Skeletal muscle satellite cell (primary cell): ENCODE measurements around the gene SP9.
A peak's percentile ranks its signal among the peaks of the same experiment; 100 is the strongest.

Experiments used
- H3K27me3 ChIP-seq: 2 replicates; pipeline ENCODE4 v1.7.0; 2013; ENCODE audit warnings: low read length; ENCODE audit not compliant: control insufficient read depth, insufficient read depth
- H3K36me3 ChIP-seq: 2 replicates; pipeline ENCODE4 v1.7.0; 2013; ENCODE audit warnings: mild to moderate bottlenecking, control low read depth, low read length; ENCODE audit not compliant: insufficient read depth
- H3K4me1 ChIP-seq: 2 replicates; pipeline ENCODE4 v1.7.0; 2013; ENCODE audit warnings: low read length; ENCODE audit not compliant: control insufficient read depth, insufficient read depth
- H3K4me2 ChIP-seq: 2 replicates; pipeline ENCODE4 v1.7.0; 2013; ENCODE audit warnings: mild to moderate bottlenecking, low read length
- H3K4me3 ChIP-seq: 2 replicates; pipeline ENCODE4 v1.7.0; 2013; ENCODE audit warnings: low read length
- H3K9ac ChIP-seq: 2 replicates; pipeline ENCODE4 v1.7.0; 2013; ENCODE audit warnings: mild to moderate bottlenecking, low read depth, low read length, moderate library complexity
- H3K9me3 ChIP-seq: replicated peaks from 2 replicates; pipeline ENCODE4 v1.7.0; 2013; ENCODE audit warnings: mild to moderate bottlenecking, control low read depth, low read length

The SP9 gene

DNA sequence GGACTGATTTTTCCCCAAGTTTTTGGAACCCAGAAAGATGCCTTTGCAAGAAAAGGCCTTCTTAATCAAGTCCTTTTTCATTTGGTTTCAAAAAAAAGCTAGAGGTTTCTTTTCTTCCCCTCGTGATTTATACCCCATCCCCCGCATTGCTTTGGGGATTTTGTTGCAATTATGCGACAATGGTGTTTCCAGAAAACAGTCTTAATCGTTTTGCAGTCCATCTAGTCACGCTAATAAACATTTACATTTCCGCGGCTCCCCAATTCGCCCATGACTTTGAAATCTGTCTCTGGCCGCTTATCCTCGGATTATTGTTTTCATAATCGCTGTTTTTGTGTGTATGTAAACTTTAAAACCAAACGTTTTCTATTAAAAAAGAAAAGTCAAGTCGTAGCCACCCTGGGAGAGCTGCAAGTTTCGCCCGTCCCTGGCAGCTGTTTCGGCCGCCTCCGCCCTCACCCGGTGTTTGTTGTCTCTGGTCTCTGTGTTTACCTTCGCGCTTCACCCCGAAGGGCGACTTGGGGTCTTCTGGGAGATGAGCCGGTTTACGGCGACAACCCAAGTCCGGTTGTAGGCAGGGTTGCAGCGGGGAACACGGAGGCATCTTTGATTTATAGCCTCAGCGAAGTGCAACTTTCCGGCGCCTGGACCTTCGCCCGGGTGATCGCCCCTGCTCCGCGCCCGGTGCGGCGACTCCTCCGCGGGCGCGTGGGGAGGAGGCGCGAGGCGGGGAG lies 667 bp downstream of the SP9 start:
- Histone ChIP-seq H3K4me1 (peaks cover 30% of the 10 kb centered on the region), H3K4me2 (peak overlapping the region; percentile 98), H3K9me3 (no peaks in the 10 kb centered on the region), H3K9ac (no peak overlapping the region), H3K27me3 (peaks cover 76% of the 10 kb centered on the region), H3K4me3 (peak overlapping the region; percentile 71), H3K36me3 (no peaks in the 10 kb centered on the region)

DNA sequence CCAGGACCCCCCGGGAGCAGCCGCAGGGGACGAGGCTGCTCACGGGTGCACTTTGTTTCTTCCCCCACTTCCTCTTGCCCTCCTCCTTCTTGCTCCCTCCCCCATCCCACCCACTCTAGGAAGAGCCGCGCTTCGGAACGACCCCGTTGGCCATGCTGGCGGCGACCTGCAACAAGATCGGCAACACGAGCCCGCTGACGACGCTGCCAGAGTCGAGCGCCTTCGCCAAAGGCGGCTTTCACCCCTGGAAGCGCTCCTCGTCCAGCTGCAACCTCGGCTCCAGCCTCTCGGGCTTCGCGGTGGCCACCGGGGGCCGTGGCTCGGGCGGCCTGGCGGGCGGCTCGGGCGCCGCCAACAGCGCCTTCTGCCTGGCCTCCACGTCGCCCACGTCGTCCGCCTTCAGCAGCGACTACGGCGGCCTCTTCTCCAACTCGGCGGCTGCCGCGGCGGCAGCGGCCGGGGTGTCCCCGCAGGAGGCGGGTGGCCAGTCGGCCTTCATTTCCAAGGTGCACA lies 1.3 kb downstream of the SP9 start:
- H3K4me3 ChIP-seq, result peak overlapping the region; percentile 71
- H3K4me1 ChIP-seq, result peaks cover 30% of the 10 kb centered on the region
- peak overlapping the region; percentile 98 for H3K4me2 ChIP-seq
- H3K9me3 ChIP-seq, result no peaks in the 10 kb centered on the region
- H3K9ac ChIP-seq, result no peak overlapping the region
- H3K27me3 ChIP-seq, result peaks cover 72% of the 10 kb centered on the region
- no peaks in the 10 kb centered on the region for H3K36me3 ChIP-seq

DNA sequence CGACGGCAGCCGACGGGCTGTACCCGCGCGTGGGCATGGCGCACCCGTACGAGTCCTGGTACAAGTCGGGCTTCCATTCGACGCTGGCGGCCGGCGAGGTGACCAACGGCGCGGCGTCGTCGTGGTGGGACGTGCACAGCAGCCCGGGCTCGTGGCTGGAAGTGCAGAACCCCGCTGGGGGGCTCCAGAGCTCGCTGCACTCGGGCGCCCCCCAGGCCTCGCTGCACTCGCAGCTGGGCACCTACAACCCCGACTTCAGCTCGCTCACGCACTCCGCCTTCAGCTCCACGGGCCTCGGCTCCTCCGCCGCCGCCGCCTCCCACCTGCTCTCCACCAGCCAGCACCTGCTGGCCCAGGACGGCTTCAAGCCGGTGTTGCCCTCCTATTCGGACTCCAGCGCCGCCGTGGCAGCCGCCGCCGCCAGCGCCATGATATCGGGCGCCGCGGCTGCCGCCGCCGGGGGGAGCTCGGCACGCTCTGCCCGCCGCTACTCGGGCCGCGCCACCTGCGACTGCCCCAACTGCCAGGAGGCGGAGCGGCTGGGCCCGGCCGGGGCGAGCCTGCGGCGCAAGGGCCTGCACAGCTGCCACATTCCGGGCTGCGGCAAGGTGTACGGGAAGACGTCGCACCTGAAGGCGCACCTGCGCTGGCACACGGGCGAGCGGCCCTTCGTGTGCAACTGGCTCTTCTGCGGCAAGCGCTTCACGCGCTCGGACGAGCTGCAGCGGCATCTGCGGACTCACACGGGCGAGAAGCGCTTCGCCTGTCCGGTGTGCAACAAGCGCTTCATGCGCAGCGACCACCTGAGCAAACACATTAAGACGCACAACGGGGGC lies 2.0 kb downstream of the SP9 start:
- Histone ChIP-seq H3K9ac (no peak overlapping the region), H3K4me1 (peaks cover 31% of the 10 kb centered on the region), H3K36me3 (no peaks in the 10 kb centered on the region), H3K9me3 (no peaks in the 10 kb centered on the region), H3K4me3 (peak overlapping the region; percentile 71), H3K4me2 (peak overlapping the region; percentile 98), H3K27me3 (peaks cover 68% of the 10 kb centered on the region)

DNA sequence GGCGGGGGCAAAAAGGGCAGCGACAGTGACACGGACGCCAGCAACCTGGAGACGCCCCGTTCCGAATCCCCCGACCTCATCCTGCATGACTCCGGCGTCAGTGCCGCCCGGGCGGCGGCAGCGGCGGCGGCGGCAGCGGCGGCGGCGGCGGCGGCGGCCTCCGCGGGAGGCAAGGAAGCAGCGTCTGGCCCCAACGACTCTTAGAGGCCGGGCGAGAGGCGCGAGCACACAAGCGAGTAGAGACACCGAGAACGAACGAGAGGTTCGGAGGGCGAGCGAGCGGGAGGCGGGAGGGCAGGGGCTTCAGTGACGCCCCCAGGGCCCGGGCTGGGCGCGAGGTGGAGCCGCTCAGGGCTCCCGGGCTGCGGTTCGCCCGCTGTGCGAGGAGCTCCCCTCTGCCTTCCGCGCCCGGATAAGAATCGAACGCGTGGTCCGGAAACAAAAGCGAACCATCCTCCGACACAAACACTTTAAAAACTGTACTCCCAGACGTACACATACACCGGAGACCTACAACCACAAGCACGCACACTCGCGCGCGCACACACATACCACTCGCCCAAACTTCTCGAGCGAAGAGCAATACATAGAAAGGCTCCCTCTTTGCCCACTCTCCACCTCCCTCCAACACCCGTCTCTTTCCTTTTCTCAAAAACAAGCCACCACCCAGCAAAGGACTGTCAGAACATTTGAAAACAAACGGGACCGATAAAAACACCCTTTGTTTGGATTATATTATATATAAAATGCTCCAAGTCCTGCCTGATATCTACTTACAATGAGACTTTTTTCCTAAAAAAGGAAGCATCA lies 2.8 kb downstream of the SP9 start:
- Histone ChIP-seq H3K27me3 (peaks cover 71% of the 10 kb centered on the region), H3K4me3 (peak overlapping the region; percentile 71)

DNA sequence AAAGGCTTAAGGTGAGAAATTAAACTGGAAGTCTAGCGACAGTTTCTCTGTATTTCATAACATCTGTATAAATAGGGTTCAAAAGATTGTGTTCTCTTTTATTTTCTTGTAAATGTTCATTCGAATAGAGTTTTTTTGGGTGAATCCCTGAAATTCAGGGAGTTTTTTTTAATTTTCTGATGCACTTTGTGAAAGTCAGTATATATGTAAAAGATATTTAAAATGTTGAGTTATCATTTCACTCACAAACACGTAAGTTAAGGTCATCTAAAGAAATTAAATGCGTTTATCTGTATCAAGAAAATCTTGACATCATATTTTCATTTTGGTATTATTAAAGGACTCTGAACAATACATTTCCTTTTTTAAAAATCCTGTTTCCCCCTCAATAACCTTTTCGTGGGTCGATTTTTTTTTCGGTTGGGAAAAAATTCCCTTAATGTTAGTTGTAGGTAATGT lies 3.4 kb downstream of the SP9 start:
- Histone ChIP-seq H3K27me3 (peaks cover 70% of the 10 kb centered on the region), H3K9ac (no peak overlapping the region), H3K9me3 (no peaks in the 10 kb centered on the region), H3K4me2 (no peak overlapping the region), H3K36me3 (no peaks in the 10 kb centered on the region), H3K4me3 (no peak overlapping the region), H3K4me1 (peaks cover 42% of the 10 kb centered on the region)

More for the DNA sequence above, 2.8 kb downstream of the SP9 start:
- Histone ChIP-seq H3K36me3 (no peaks in the 10 kb centered on the region), H3K9me3 (no peaks in the 10 kb centered on the region), H3K9ac (no peak overlapping the region), H3K4me1 (peaks cover 40% of the 10 kb centered on the region), H3K4me2 (peak overlapping the region; percentile 98)

DNA sequence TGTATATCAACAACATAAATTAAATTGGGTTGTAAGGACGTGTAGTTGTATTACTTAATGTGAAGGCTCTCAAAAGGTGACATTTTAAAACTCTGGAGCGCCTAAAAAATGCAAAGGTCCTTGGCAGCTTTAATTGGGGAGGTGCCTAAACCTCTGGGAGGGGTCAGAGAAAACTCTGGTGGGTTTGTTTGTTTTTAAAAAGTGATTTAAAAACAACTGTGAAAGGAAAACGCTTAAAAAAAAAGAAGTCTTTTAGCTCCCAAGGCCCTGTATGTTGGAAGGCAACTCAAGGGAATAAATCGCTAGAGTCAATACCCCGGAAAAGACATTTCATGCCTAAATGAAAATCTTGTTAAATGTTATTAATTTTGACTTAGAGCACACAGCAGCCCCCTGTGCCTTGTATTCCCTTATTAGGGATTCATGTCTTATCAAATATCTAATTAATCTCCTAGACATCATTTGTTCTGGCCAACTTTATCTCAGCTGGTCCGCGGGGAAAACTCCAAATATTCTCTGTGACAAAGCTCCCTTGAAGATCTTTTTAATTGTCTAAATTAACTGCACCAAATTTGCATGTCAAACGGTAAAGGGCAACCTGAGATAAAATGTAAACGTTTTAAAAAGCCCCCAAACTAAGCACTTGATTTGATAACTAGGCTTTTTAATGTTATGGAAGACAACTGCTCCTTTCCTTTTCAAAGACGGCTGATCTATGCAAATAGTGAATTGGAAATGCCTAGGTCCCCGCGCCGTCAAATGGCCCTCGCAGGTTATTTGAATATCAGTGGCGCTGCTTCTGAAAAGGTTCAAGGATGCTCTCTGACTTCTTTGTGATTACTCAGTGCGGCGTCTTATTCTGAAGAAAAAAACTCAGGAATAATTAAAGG lies 4.2 kb downstream of the SP9 start:
- Histone ChIP-seq H3K9ac (no peak overlapping the region), H3K27me3 (peaks cover 69% of the 10 kb centered on the region), H3K4me2 (no peak overlapping the region), H3K36me3 (no peaks in the 10 kb centered on the region), H3K4me1 (peaks cover 42% of the 10 kb centered on the region), H3K9me3 (no peaks in the 10 kb centered on the region), H3K4me3 (no peak overlapping the region)

DNA sequence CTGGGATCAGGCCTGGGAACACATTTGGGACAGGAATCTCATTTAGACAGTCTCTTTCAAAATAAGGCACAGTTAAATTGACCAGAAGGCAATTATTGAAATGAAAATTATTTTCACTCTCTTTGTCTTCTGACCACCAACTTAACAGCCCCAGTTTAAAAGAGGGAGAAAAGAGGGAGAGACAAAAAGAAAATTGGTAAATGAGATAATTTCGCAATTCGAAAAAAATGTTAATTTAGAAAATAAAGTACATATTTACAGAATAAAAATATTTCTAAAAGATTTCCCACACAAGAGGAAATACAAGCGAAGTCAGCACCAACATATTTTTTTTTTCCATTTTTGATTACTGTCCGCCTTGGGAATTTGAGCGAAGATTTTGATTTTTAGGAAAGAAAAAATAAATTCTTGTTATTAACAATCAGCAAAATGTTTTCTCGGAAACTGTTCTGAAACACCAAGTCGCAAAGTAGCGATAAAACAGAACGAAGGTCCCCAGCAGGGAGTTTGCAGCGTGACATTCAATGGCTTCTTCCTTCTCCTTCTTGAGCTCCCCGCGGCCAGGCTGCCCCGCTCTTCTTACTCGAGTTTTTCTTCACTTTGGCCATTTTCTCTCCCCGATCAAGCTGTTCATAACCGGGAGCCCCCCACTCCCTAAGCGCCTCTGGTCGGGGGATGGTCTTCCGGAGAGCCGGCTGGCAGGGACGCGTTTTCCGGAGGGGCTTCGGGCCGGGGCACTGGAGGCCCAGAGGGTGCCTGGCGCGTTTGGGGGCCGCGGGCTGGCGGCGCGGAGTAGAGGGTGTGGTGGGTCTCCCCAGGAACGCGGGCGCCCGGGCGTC lies 5.0 kb downstream of the SP9 start:
- Histone ChIP-seq H3K27me3 (peaks cover 64% of the 10 kb centered on the region), H3K9me3 (no peaks in the 10 kb centered on the region), H3K36me3 (no peaks in the 10 kb centered on the region), H3K9ac (no peak overlapping the region), H3K4me2 (no peak overlapping the region), H3K4me3 (no peak overlapping the region), H3K4me1 (peaks cover 43% of the 10 kb centered on the region)

DNA sequence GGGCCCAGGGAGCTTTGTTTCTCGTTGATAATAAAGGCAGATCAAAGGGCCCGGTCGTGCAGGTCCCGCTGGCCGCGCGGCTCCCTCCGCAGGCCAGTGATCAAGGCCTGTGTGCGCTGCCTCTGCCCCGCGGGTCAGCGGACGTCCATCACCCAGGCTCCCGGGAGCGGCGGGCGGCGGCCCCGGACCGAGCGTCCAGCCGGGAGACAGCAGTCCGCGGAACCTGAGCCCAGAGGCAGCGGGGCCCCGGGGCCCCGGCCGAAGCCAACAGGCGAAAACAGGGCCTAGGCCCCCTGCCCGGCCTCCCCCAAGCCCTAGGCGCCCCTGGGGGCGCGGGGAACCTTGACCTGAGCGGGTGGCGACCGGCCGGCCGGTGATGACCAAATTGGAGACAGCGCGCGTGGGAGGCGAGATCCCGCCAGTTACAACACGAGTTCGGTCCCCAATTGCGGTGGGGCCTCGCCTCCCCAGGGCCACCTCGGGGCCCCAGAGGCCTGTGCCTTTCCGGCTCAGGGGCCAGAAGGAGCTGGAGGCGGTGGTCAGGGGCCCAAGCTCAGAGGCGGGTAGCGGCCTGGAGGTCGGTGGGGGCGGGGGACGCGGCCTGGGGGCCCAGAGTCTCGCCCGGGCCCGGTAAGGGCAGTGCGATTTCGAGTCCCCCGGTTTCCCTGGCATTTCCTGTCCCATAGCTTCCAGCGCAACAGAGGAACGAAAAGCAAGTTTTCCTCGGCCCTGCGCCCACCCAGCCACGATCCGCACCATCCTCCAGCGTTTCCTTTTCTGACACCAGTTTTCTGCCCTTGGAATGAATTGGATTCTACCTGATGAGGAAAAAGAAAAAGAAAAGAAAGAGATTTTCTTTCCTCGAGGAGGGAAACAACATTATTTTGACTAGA lies 5.9 kb downstream of the SP9 start:
- peaks cover 56% of the 10 kb centered on the region for H3K27me3 ChIP-seq
- H3K4me1 ChIP-seq, result peaks cover 36% of the 10 kb centered on the region
- H3K4me2 ChIP-seq, result no peak overlapping the region
- no peaks in the 10 kb centered on the region for H3K9me3 ChIP-seq
- H3K36me3 ChIP-seq, result no peaks in the 10 kb centered on the region
- H3K4me3 ChIP-seq, result no peak overlapping the region
- no peak overlapping the region for H3K9ac ChIP-seq

DNA sequence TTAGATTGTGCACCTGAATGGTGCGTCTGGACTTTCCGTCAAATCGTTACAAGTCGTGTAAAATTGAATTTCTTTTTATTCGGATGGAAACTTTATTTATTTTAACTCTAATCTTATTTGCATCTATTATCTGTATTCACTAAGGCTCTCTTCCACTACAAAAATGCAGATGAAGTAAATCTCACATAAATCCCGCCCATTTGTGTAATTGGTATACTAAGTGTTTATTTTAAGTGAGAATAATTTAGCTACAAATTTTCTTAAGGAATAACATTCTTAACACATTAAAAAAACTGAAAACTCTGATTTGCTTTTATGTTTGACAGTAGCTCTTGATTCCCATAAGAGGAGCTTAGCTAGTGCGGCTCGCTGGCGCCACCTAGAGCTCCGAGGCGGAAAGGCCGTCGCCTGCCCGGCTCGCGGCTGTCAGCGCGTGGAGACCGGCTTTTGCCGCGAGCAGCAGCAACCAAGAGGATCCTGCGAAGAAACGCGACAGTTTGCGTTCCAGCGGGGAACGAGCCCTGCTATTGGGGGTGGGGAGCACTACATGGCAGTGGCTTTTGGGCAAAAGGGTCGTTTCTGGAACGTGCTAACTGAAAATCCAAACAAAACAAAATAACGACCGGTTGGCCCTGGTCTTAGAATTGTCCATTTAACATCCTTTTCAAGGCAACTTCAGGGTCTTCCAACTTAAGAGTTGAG lies 6.7 kb downstream of the SP9 start:
- Histone ChIP-seq H3K27me3 (peaks cover 48% of the 10 kb centered on the region), H3K36me3 (no peaks in the 10 kb centered on the region), H3K4me1 (peaks cover 28% of the 10 kb centered on the region), H3K9me3 (no peaks in the 10 kb centered on the region), H3K9ac (peak overlapping the region; percentile 57), H3K4me2 (peak overlapping the region; percentile 100), H3K4me3 (peak overlapping the region; percentile 69)
